Adrenal gland (tissue), 12 donors: ENCODE measurements around the gene CSAD. TPM values are rescaled to one million over a fixed set of nuclear protein-coding genes. Genes with fewer than 3 reads are reported as not detected.

Experiments
- DNase-seq, 7 donors: peaks; one replicate each; pipeline ENCODE4 v3.0.0-alpha.2; 2019 to 2020
- H3K27ac ChIP-seq, 5 donors: fragments of 200-600 bp; sonication (generic) in 4 of 5; 1 replicate in 3 of 5; 2 replicates in 2 of 5; pipeline versions ENCODE4 v1.5.1 to v1.8.0; 2016 to 2020; ENCODE audit warnings: mild to moderate bottlenecking in 1 of 5
- H3K27me3 ChIP-seq: fragments of 200-600 bp; 2 replicates; pipeline ENCODE4 v1.8.0; 2021
- H3K36me3 ChIP-seq, 2 donors: fragments of 200-600 bp; replicated peaks in 1 of 2; 1 replicate in 1 of 2; 2 replicates in 1 of 2; pipeline versions ENCODE4 v1.5.1 to v1.8.0; 2018 to 2022
- H3K4me1 ChIP-seq, 2 donors: fragments of 200-600 bp; replicated peaks in 1 of 2; 1 replicate in 1 of 2; 2 replicates in 1 of 2; pipeline versions ENCODE4 v1.5.1 to v1.8.0; 2018 to 2021
- H3K4me3 ChIP-seq, 4 donors: fragments of 200-600 bp; sonication (generic) in 3 of 4; one replicate each; pipeline ENCODE4 v1.5.1; 2016 to 2018
- H3K9me3 ChIP-seq, 3 donors: fragments of 200-600 bp; sonication (generic) in 1 of 3; replicated peaks in 1 of 3; 1 replicate in 2 of 3; 2 replicates in 1 of 3; pipeline versions ENCODE4 v1.5.1 to v1.8.0; 2016 to 2021
- CTCF ChIP-seq, 6 experiments: fragments of 450-650 bp in 4 of 6; fragments of 200-600 bp in 2 of 6; sonication (generic) in 1 of 6; IDR thresholded peaks; 1 replicate in 5 of 6; 2 replicates in 1 of 6; pipeline versions ENCODE4 v1.5.1 to v1.8.0; 2016 to 2021; ENCODE audit warnings: antibody characterized with exemption in 6 of 6, mild to moderate bottlenecking in 2 of 6, moderate library complexity in 1 of 6
- POLR2A ChIP-seq, 2 donors: fragments of 450-650 bp; IDR thresholded peaks; one replicate each; pipeline ENCODE4 v1.6.1; 2017; ENCODE audit warnings: antibody characterized with exemption in 2 of 2, mild to moderate bottlenecking in 2 of 2, moderate library complexity in 1 of 2
- WGBS, 4 donors: extraction: QIAGEN DNeasy Blood & Tissue Kit in 2 of 4; methylation state at CpG; one replicate each; pipeline versions ENCODE4 v1.1.5 to v1.1.7; 2013 to 2017; 5-methylcytosine and 5-hydroxymethylcytosine counted together
- intact Hi-C, 2 donors: fragments of 100-400 bp; cut with DNase I; formaldehyde crosslinking; loops; one replicate each; pipeline versions ENCODE4 v1.14.1 to v1.15.0; 2022 to 2023
- polyA plus RNA-seq, 3 donors: library from polyadenylated mRNA; stranded (reverse); fragments of 200-250 nt in 2 of 3; fragments of 350-450 nt in 1 of 3; fragmentation: Illumina TruSeq in 1 of 3; extraction: RNeasy Lipid Tissue Mini Kit (QIAGEN cat#74804) in 1 of 3; gene quantifications; one replicate each; pipeline ENCODE4 v1.2.3, GENCODE V29; 2013 to 2014
- total RNA-seq, 9 donors: library from RNA; depleted of rRNA in 4 of 9; stranded (reverse); fragments of >200 nt in 4 of 9; fragments of 120-200 nt in 1 of 9; fragmentation: NEBNext Ultra II Directional in 1 of 9; extraction: Animal tissue kit (Norgen Biotek cat#: 25700) in 1 of 9; gene quantifications; one replicate each; pipeline versions ENCODE4 v1.1.0 to v1.2.4, GENCODE V29; 2013 to 2023
- donor health status: healthy with polysubstance abuse.
- donor health status: Bipolar disorder and iron deficiency.
- donor health status: DM: yes; HTN: yes; CAD: no.
- donor health status: DM: no; HTN: no; CAD: no.
- donor health status: DM: no; HTN: no; CAD: no.
- donor health status: DM: yes; HTN: yes; CAD: no.

Gene CSAD
- total and polyA plus RNA-seq, 12 donors: 2.3 to 140 (median 20.6) TPM

- no peak overlapping the region for H3K4me3 ChIP-seq
- H3K27me3 ChIP-seq: no peaks in the 10 kb centered on the region
- WGBS, 4 donors: 83 to 88% (median 85%) methylated on average over 10 of the region's 10 CpGs
- no peaks in the 10 kb centered on the region for H3K9me3 ChIP-seq
- H3K27ac ChIP-seq: peak overlapping the region in 2 of 5 donors; percentile 69 to 99
- peaks cover 10 to 32% of the 10 kb centered on the region in 2 donors for H3K4me1 ChIP-seq
- DNase-seq: peak in 1 of 7 donors; percentile 41
- H3K36me3 ChIP-seq: no peaks in the 10 kb centered on the region
- intact Hi-C loops: no loop called here
- TF ChIP-seq POLR2A (IDR thresholded peaks at IDR 0.05): no peak
- no peak for TF ChIP-seq CTCF (IDR thresholded peaks at IDR 0.05)
Observed at GRCh38 chr12:53224897-53225634, 44.3 kb upstream of the CSAD start.

GRCh38 chr12:53224061-53224896, 43.6 kb upstream of the CSAD start:
- no peak for TF ChIP-seq CTCF (IDR thresholded peaks at IDR 0.05)
- TF ChIP-seq POLR2A (IDR thresholded peaks at IDR 0.05): no peak
- Histone ChIP-seq H3K4me3 (no peak overlapping the region), H3K4me1 (peaks cover 10 to 33% of the 10 kb centered on the region in 2 donors), H3K27ac (peak overlapping the region in 2 of 5 donors; percentile 69 to 99), H3K36me3 (no peaks in the 10 kb centered on the region), H3K27me3 (no peaks in the 10 kb centered on the region), H3K9me3 (no peaks in the 10 kb centered on the region)
- intact Hi-C loops: no loop called here
- DNase-seq: peak in 1 of 7 donors; percentile 18
- WGBS, 4 donors: 61 to 69% (median 67%) methylated on average over 11 of the region's 11 CpGs

- Histone ChIP-seq H3K4me1 (peaks cover 18 to 40% of the 10 kb centered on the region in 2 donors), H3K9me3 (no peaks in the 10 kb centered on the region), H3K4me3 (no peak overlapping the region), H3K27me3 (no peaks in the 10 kb centered on the region), H3K27ac (peak overlapping the region in 3 of 5 donors; percentile 15 to 99 (median 69)), H3K36me3 (no peaks in the 10 kb centered on the region)
- intact Hi-C loops: no loop called here
- TF ChIP-seq CTCF (IDR thresholded peaks at IDR 0.05): no peak
- no peak for TF ChIP-seq POLR2A (IDR thresholded peaks at IDR 0.05)
- 30 to 43% (median 40%) methylated on average over 6 to 16 of the region's 16 CpGs for WGBS, 4 donors
- DNase-seq: peak in 1 of 7 donors; percentile 27
Observed at GRCh38 chr12:53223389-53224060, 42.8 kb upstream of the CSAD start.

GRCh38 chr12:53222806-53223261, 42.1 kb upstream of the CSAD start:
- peak overlapping the region in 4 of 5 donors; percentile 15 to 99 (median 83) for H3K27ac ChIP-seq
- H3K4me1 ChIP-seq: peaks cover 24 to 47% of the 10 kb centered on the region in 2 donors
- intact Hi-C loops: no loop called here
- 63 to 76% (median 70%) methylated on average over 4 of the region's 4 CpGs for WGBS, 4 donors
- DNase-seq: no peak
- H3K27me3 ChIP-seq: no peaks in the 10 kb centered on the region
- no peaks in the 10 kb centered on the region for H3K9me3 ChIP-seq
- no peaks in the 10 kb centered on the region for H3K36me3 ChIP-seq
- TF ChIP-seq CTCF (IDR thresholded peaks at IDR 0.05): no peak
- TF ChIP-seq POLR2A (IDR thresholded peaks at IDR 0.05): no peak
- H3K4me3 ChIP-seq: no peak overlapping the region
